T follicular helper cell (primary cell): ENCODE data around the gene RBM20.

Experiments
- DNase-seq: peaks from one replicate; pipeline ENCODE4 v3.0.0-alpha.2; 2020; ENCODE audit warnings: low read depth

RBM20 gene

GRCh38 chr10:110739811-110740271, 95.7 kb downstream of the RBM20 start:
- no peak for DNase-seq

GRCh38 chr10:110742801-110743200, 98.7 kb downstream of the RBM20 start:
- no peak for DNase-seq

GRCh38 chr10:110744782-110745181, 100.6 kb downstream of the RBM20 start:
- no peak for DNase-seq

- peak; percentile 19 for DNase-seq
Observed at GRCh38 chr10:110746254-110746826, 102.2 kb downstream of the RBM20 start.

- DNase-seq = no peak
Observed at GRCh38 chr10:110746969-110747608, 103.0 kb downstream of the RBM20 start.

GRCh38 chr10:110747609-110748464, 103.7 kb downstream of the RBM20 start:
- no peak for DNase-seq

- DNase-seq = no peak
Observed at GRCh38 chr10:110748970-110749369, 104.8 kb downstream of the RBM20 start.

- DNase-seq = peak; percentile 7
Observed at GRCh38 chr10:110750931-110751330, 106.8 kb downstream of the RBM20 start.

GRCh38 chr10:110751850-110752249, 107.7 kb downstream of the RBM20 start:
- no peak for DNase-seq

- no peak for DNase-seq
Observed at GRCh38 chr10:110753462-110753861, 109.3 kb downstream of the RBM20 start.

- no peak for DNase-seq
Observed at GRCh38 chr10:110754375-110755105, 110.4 kb downstream of the RBM20 start.

- DNase-seq = no peak
Observed at GRCh38 chr10:110755781-110756180, 111.6 kb downstream of the RBM20 start.

- DNase-seq = no peak
Observed at GRCh38 chr10:110756876-110757275, 112.7 kb downstream of the RBM20 start.

GRCh38 chr10:110757586-110757985, 113.5 kb downstream of the RBM20 start:
- no peak for DNase-seq

GRCh38 chr10:110758128-110758765, 114.1 kb downstream of the RBM20 start:
- no peak for DNase-seq

- no peak for DNase-seq
Observed at GRCh38 chr10:110758898-110759297, 114.8 kb downstream of the RBM20 start.

- no peak for DNase-seq
Observed at GRCh38 chr10:110759523-110759922, 115.4 kb downstream of the RBM20 start.

- DNase-seq = no peak
Observed at GRCh38 chr10:110762109-110762848, 118.1 kb downstream of the RBM20 start.

GRCh38 chr10:110762849-110763211, 118.7 kb downstream of the RBM20 start:
- DNase-seq = no peak

- DNase-seq = no peak
Observed at GRCh38 chr10:110764378-110764777, 120.2 kb downstream of the RBM20 start.
